GM23338 (cell line): ENCODE measurements around the gene SHANK2. TPM values are rescaled to one million over a fixed set of nuclear protein-coding genes. Genes with fewer than 3 reads are reported as not detected.

Source experiments
- ATAC-seq: fragments of 200-7000 bp; cut with Tn5 transposase; 3 replicates; pipeline ENCODE4 v1.9.1; 2020
- DNase-seq: peaks from one replicate; pipeline ENCODE4 v3.0.0-alpha.2; 2015; ENCODE audit warnings: low spot score
- H2AFZ ChIP-seq: fragments of 200-600 bp; sonication (generic); 2 replicates; pipeline ENCODE4 v1.8.0; 2016; ENCODE audit warnings: antibody characterized with exemption, mild to moderate bottlenecking, moderate library complexity
- H3F3A ChIP-seq: fragments of 200-600 bp; sonication (generic); replicated peaks from 2 replicates; pipeline ENCODE4 v1.8.0; 2017; ENCODE audit warnings: antibody characterized with exemption, mixed run types, low read depth
- H3K27ac ChIP-seq: fragments of 200-600 bp; sonication (generic); 2 replicates; pipeline ENCODE4 v1.6.1; 2016; ENCODE audit warnings: low read depth
- H3K27me3 ChIP-seq: fragments of 200-600 bp; sonication (generic); 2 replicates; pipeline ENCODE4 v1.8.0; 2016; ENCODE audit warnings: mild to moderate bottlenecking, mixed run types, moderate library complexity; ENCODE audit not compliant: insufficient read depth
- H3K36me3 ChIP-seq: fragments of 200-600 bp; sonication (generic); 2 replicates; pipeline ENCODE4 v1.8.0; 2016; ENCODE audit warnings: mild to moderate bottlenecking; ENCODE audit not compliant: insufficient read depth
- H3K4me1 ChIP-seq: fragments of 200-600 bp; sonication (generic); 2 replicates; pipeline ENCODE4 v1.8.0; 2016; ENCODE audit warnings: mild to moderate bottlenecking, moderate library complexity; ENCODE audit not compliant: insufficient read depth
- H3K4me2 ChIP-seq: fragments of 200-600 bp; sonication (generic); 2 replicates; pipeline ENCODE4 v1.7.1; 2017; ENCODE audit warnings: mixed run types
- H3K4me3 ChIP-seq: fragments of 200-600 bp; sonication (generic); 2 replicates; pipeline ENCODE4 v1.6.1; 2016; ENCODE audit warnings: mixed run types
- H3K79me2 ChIP-seq: fragments of 200-600 bp; sonication (generic); replicated peaks from 2 replicates; pipeline ENCODE4 v1.8.0; 2017; ENCODE audit warnings: mild to moderate bottlenecking; ENCODE audit not compliant: insufficient read depth
- H3K9me2 ChIP-seq: fragments of 200-600 bp; sonication (generic); 2 replicates; pipeline ENCODE4 v1.8.0; 2017; ENCODE audit not compliant: insufficient read depth
- H4K20me1 ChIP-seq: fragments of 200-600 bp; sonication (generic); replicated peaks from 2 replicates; pipeline ENCODE4 v1.8.0; 2017; ENCODE audit warnings: mild to moderate bottlenecking; ENCODE audit not compliant: insufficient read depth
- H3K27ac Mint-ChIP-seq: 2 replicates; pipeline ENCODE4 v1.8.0; 2020; ENCODE audit warnings: inconsistent platforms, mild to moderate bottlenecking, moderate library complexity, mixed read lengths
- H3K27me3 Mint-ChIP-seq: 3 replicates; pipeline ENCODE4 v1.8.0; 2022; ENCODE audit warnings: low read depth, mild to moderate bottlenecking, moderate library complexity, mixed read lengths, inconsistent platforms; ENCODE audit not compliant: insufficient read depth, poor library complexity
- H3K36me3 Mint-ChIP-seq: 3 replicates; pipeline ENCODE4 v1.8.0; 2021; ENCODE audit warnings: low read depth, mild to moderate bottlenecking, inconsistent platforms, moderate library complexity, mixed read lengths
- H3K4me1 Mint-ChIP-seq: 3 replicates; pipeline ENCODE4 v1.8.0; 2020; ENCODE audit warnings: mild to moderate bottlenecking, inconsistent platforms, mixed read lengths
- H3K4me3 Mint-ChIP-seq: 3 replicates; pipeline ENCODE4 v1.8.0; 2021; ENCODE audit warnings: moderate library complexity, mild to moderate bottlenecking, inconsistent platforms, mixed read lengths
- H3K9me3 Mint-ChIP-seq: 3 replicates; pipeline ENCODE4 v1.8.0; 2020; ENCODE audit warnings: moderate library complexity, mild to moderate bottlenecking, inconsistent platforms, mixed read lengths
- CREB1 ChIP-seq: fragments of 250-450 bp; sonication (Bioruptor Pico); IDR thresholded peaks from 2 replicates; pipeline ENCODE4 v1.5.0; 2020; ENCODE audit warnings: low read depth, mild to moderate bottlenecking, moderate library complexity
- ETS1 ChIP-seq: IDR thresholded peaks from 2 replicates; pipeline ENCODE4 v1.6.1; 2016; ENCODE audit warnings: antibody characterized with exemption
- EZH2 ChIP-seq: fragments of 200-600 bp; sonication (generic); IDR thresholded peaks from one replicate; pipeline ENCODE4 v1.8.0; 2017; ENCODE audit warnings: antibody characterized with exemption, mild to moderate bottlenecking, low read depth; ENCODE audit not compliant: unreplicated experiment
- EZH2phosphoT487 ChIP-seq: fragments of 200-600 bp; sonication (generic); IDR thresholded peaks from one replicate; pipeline ENCODE4 v1.8.1; 2018; ENCODE audit warnings: antibody characterized with exemption; ENCODE audit not compliant: unreplicated experiment
- JUNB ChIP-seq: IDR thresholded peaks from one replicate; pipeline ENCODE4 v1.6.1; 2016; ENCODE audit warnings: antibody characterized with exemption; ENCODE audit not compliant: unreplicated experiment
- NANOG ChIP-seq: IDR thresholded peaks from 2 replicates; pipeline ENCODE4 v1.6.1; 2016; ENCODE audit warnings: antibody characterized with exemption, borderline replicate concordance
- POLR2AphosphoS5 ChIP-seq: IDR thresholded peaks from 2 replicates; pipeline ENCODE4 v1.6.1; 2016; ENCODE audit warnings: antibody characterized with exemption, low read depth
- ZNF114 ChIP-seq: fragments of 250-450 bp; sonication (Bioruptor Pico); IDR thresholded peaks from 2 replicates; pipeline ENCODE4 v1.5.0; 2020; ENCODE audit warnings: mild to moderate bottlenecking, moderate library complexity
- ZNF331 ChIP-seq: fragments of 250-450 bp; sonication (Bioruptor Pico); IDR thresholded peaks from 2 replicates; pipeline ENCODE4 v1.5.0; 2020; ENCODE audit warnings: low read depth, mild to moderate bottlenecking, moderate library complexity
- ZNF462 ChIP-seq: fragments of 250-450 bp; sonication (Bioruptor Pico); IDR thresholded peaks from 2 replicates; pipeline ENCODE4 v1.5.0; 2020; ENCODE audit warnings: mild to moderate bottlenecking, moderate library complexity
- polyA plus RNA-seq: library from polyadenylated mRNA; unstranded; fragments of >200 nt; fragmentation: Nextera tagmentation; extraction: Ambion mirVana; gene quantifications from 2 replicates; pipeline ENCODE4 v1.2.1, GENCODE V29; 2016
- total RNA-seq: library from RNA; depleted of rRNA; stranded (reverse); fragments of >200 nt; shearing (Covaris generic); gene quantifications from 2 replicates; pipeline ENCODE4 v1.2.3, GENCODE V29; 2014

SHANK2 gene
- total and polyA plus RNA-seq, 2 experiments from 2014 or later, result 22.0 to 81.4 TPM

- no peak for TF ChIP-seq ZNF462 (CRISPR knock-in tag)
- no peak for TF ChIP-seq ETS1
Measured at GRCh38 chr11:71222318-71223080, 29.9 kb downstream of the SHANK2 start (continued).

GRCh38 chr11:71221821-71222220, 30.6 kb downstream of the SHANK2 start:
- peaks cover 24% of the 10 kb centered on the region; the same call in 2 of the 3 replicates for H3K4me1 Mint-ChIP-seq
- peaks cover 45% of the 10 kb centered on the region for H3K36me3 Mint-ChIP-seq
- H3K36me3 ChIP-seq, result no peaks in the 10 kb centered on the region
- no peaks in the 10 kb centered on the region for H3K9me2 ChIP-seq
- peaks cover 92% of the 10 kb centered on the region for H3K79me2 ChIP-seq
- H3K27ac Mint-ChIP-seq, result no peak overlapping the region; the same call in 1 of the 2 replicates
- no peak overlapping the region for H2AFZ ChIP-seq
- no peaks in the 10 kb centered on the region for H3K27me3 ChIP-seq
- peaks cover 3% of the 10 kb centered on the region for H3K27me3 Mint-ChIP-seq
- ATAC-seq (no peak), DNase-seq (no peak)
- 0 out of 2 replicates have a peak overlapping the region, but pooled peaks have one; percentile 9 for H3K27ac ChIP-seq
- H3K9me3 Mint-ChIP-seq, result peaks cover under 1% of the 10 kb centered on the region
- no peaks in the 10 kb centered on the region for H3K4me1 ChIP-seq
- H3K4me2 ChIP-seq, result no peak overlapping the region
- no peak overlapping the region for H3K4me3 ChIP-seq
- H3F3A ChIP-seq, result no peaks in the 10 kb centered on the region
- H4K20me1 ChIP-seq, result peaks cover 18% of the 10 kb centered on the region
- no peak overlapping the region for H3K4me3 Mint-ChIP-seq
- TF ChIP-seq EZH2phosphoT487, result no peak
- no peak for TF ChIP-seq ZNF331 (CRISPR knock-in tag)
- no peak for TF ChIP-seq CREB1 (CRISPR knock-in tag)
- TF ChIP-seq POLR2AphosphoS5, result no peak
- no peak for TF ChIP-seq ZNF114 (CRISPR knock-in tag)
- TF ChIP-seq EZH2, result no peak
- no peak for TF ChIP-seq NANOG
- TF ChIP-seq JUNB, result no peak
